GM21576 (cell line): Measurements from ENCODE around the gene MDC1.
"Not testable (repeated sequence)": the region's sequence is repeated elsewhere in the genome, so short reads cannot be mapped to it uniquely, and the experiment has no call there.

ENCODE experiments used
- ATAC-seq: cut with Tn5 transposase; IDR thresholded peaks from one replicate; pipeline ENCODE4 v1.9.1; 2021; ENCODE audit warnings: mild to moderate bottlenecking, moderate library complexity; ENCODE audit not compliant: unreplicated experiment

The MDC1 gene, protein sequence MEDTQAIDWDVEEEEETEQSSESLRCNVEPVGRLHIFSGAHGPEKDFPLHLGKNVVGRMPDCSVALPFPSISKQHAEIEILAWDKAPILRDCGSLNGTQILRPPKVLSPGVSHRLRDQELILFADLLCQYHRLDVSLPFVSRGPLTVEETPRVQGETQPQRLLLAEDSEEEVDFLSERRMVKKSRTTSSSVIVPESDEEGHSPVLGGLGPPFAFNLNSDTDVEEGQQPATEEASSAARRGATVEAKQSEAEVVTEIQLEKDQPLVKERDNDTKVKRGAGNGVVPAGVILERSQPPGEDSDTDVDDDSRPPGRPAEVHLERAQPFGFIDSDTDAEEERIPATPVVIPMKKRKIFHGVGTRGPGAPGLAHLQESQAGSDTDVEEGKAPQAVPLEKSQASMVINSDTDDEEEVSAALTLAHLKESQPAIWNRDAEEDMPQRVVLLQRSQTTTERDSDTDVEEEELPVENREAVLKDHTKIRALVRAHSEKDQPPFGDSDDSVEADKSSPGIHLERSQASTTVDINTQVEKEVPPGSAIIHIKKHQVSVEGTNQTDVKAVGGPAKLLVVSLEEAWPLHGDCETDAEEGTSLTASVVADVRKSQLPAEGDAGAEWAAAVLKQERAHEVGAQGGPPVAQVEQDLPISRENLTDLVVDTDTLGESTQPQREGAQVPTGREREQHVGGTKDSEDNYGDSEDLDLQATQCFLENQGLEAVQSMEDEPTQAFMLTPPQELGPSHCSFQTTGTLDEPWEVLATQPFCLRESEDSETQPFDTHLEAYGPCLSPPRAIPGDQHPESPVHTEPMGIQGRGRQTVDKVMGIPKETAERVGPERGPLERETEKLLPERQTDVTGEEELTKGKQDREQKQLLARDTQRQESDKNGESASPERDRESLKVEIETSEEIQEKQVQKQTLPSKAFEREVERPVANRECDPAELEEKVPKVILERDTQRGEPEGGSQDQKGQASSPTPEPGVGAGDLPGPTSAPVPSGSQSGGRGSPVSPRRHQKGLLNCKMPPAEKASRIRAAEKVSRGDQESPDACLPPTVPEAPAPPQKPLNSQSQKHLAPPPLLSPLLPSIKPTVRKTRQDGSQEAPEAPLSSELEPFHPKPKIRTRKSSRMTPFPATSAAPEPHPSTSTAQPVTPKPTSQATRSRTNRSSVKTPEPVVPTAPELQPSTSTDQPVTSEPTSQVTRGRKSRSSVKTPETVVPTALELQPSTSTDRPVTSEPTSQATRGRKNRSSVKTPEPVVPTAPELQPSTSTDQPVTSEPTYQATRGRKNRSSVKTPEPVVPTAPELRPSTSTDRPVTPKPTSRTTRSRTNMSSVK (N-terminal part only)

DNA sequence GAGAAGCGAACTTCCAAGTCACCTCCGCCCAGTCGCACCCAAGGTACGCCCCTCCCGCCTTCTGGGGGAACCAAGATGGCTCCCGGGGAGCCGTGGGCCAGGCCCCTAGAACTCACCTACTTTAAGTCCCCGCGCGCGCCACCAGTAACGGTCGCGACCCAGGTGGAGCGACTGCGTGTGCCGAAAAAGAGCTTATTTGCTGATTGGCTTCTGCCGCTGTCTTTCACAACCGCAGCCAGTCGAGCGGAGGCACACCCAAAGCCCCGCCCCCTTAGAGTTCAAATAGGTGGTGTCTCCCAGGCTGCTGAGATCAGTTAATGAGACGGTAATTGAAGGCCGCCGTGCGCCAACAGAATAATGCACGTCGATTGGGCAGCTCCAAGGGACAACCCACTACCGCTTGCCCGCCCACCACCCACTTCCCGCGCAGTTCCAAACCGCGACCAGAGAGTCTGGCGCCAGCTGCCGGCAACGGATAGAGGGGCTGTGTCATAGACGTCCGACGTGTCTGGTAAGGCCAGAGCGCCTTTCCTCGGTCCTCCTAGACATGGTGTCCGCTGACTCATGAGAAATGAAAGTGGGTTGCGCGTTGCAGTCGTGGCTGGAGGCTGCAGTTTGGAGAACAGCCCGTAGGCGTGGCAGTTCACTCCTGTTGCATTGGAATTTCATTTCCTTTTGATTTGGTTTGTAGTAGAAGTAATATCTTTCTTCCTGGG lies at the start of gene MDC1:
TSS of gene MDC1 (minus strand) at position 153 of the 716 bp plus-strand sequence. CDS start 2,106 bp downstream, outside the sequence.
- ATAC-seq = peak; percentile 63

DNA sequence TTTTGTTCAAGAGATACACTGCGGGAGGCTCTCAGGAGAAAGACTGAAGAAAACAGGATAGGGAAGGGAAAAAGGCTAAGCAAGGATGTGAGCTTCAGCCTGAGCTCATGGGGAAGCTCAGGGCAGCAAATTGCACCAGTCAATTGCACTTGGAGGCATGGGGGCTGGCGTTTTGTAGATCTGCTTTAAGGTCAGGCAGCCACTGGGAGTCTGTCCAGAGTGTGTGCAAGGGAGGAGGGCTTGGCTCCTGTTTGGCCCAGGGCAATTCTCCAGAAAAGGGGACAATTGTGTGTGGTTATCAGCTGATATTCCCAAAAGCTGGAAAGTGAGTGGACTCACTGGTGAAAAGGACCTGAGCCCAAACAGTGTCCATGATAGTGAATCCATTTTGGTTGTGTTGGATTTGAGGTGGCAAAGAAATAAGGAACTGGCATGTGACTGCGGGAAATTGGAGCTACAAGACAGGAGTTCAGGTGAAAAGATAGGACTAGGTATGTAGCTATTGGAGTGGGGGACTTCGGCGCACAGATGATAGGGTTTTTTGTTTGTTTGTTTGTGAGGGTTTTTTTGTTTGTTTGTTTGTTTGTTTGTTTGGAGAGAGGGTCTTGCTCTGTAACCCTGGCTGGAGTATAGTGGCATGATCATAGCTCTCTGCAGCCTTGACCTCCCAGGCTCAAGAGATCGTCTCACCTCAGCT lies 49.5 kb upstream of the MDC1 start:
- no peak for ATAC-seq

DNA sequence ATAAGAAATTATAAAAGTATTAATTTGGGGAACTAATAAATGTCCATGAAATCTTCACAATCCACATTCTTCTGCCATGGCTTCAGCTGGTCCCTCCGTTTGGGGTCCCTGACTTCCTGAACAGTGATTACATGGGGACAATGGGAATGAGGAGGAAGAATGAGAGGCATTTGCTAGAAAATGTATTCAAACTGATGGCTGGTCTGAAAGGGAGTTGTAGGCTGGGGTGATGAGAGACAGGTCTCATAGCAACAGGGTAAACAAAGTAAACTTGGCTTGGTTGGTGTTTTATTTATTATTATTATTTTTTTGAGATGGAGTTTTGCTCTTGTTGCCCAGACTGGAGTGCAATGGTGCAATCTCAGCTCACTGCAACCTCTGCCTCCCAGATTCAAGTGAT lies 48.4 kb upstream of the MDC1 start:
- not testable (repeated sequence) for ATAC-seq

DNA sequence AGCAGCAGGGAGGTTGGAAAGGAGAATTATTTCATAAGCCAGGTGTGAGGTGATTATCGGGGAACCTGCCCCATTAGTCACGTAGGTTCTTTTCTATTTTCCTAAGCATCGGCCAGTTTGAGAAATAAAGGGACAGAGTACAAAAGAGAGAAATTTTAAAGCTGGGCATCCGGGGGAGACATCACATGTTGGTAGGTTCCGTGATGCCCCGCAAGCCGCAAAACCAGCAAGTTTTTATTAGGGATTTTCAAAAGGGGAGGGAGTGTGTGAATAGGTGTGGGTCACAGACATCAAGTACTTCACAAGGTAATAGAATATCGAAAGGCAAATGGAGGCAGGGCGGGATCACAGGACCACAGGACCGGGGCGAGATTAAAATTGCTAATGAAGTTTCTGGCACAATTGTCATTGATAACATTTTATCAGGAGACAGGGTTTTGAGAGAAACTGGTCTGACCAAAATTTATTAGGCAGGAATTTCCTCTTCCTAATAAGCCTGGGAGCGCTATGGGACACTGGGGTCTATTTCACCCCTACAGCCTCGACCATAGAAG lies 47.5 kb upstream of the MDC1 start:
- ATAC-seq = not testable (repeated sequence)

DNA sequence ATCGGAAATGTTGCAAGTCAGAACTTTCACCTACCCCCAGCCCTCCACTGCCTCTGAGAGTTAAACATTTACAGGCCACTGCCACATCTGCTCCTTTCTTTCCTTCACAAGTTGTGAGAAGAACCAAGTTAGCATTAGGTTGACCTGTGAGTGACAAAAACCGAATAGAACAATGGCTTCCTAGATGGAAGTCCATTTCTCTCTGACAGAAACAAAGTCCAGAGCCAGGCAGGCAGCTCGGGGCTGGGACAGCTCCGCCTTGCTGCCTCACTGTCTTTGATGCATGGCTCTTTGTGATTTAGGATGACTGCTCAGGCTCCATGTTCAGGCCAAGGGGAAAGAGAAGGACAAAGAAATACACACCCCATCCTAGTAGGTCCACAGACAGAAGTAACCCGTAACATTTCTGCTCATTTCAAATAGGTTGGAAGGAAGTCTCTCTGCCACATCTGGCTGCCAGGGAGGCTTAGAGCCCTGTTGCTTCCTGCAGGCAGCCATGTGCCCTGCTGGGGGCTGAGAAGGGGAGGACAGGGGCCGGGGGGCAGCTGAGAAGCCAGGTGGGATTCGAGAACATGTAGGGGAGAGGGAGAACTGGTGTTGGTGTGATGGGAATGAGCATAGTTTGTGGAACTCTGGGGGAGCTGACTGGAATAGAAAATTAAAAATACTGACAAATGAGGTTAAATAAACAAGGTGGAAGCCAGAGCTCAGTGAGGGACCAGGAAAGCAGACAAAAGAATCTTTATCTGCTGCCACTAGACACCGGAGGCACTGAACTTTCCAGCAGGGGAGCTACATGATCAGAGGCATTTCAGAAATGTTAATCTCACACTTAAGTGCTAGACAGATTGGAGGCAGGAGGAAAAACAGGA lies 46.8 kb upstream of the MDC1 start:
- no peak for ATAC-seq

DNA sequence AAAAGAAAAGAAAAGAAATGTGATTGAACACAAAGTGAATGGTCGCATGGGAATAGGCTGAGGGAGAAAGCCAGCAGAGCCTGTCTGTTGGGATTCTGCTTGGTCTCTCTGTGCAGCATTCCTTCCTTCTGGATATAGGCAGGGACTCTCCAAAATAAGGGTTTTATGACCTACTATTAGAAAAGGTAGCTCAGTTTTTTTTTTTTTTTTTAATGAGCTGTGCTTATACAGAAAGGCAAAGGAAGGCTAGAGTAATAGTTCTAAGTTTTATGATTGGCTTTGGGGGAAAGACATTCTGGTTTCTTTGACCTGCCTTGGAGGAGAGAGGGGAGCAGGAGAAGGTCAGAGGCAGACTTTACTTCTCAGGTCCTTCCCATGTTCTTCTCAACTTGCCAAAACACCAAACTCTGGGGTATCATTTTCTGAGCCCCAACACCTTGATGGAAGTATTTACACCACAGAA lies 46.1 kb upstream of the MDC1 start:
- ATAC-seq = no peak

DNA sequence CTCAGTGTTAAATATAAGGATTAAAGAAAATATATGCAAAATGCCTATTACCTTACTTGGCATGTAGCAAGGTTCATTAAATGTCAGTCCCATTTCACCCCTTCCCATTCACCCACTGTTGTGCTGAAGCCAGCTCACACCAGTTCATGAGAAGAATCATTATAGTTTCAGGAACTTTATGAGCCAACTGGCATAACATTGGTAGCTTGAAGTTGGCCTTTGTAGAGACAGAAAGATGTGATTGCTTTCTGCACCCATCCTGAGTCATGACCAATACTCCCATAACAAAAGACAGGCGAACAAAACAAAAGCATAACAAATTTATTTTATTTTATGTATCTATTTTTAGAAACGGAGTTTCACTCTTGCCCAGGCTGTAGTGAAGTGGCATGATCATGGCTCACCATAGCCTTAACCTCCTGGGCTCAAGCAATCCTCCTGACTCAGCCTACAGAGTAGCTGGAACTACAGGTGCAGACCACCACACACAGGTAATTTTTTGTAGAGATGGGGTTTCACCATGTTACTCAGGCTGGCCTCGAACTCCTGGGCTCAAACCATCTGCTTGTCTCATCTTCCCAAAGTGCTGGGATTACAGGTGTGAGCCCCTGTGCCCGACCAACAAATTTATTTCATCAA lies 44.8 kb upstream of the MDC1 start:
- ATAC-seq = no peak

DNA sequence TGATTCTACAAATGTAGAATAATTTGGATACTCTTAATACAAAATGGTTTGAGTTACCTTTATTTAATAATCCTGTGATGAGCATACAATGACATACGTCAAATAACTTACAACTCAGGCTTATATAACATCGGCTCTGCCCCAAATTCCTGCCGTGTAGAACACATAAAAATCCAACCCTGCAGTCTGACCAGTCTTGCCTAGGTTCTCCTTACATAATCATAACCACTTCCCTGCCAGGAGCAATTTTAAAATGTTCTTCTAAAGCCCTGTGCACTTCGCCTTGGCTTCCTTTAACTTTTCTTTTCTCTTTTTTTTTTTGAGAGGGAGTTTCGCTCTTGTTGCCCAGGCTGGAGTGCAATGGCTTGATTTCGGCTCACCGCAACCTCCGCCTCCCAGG lies 43.5 kb upstream of the MDC1 start:
- ATAC-seq = no peak

DNA sequence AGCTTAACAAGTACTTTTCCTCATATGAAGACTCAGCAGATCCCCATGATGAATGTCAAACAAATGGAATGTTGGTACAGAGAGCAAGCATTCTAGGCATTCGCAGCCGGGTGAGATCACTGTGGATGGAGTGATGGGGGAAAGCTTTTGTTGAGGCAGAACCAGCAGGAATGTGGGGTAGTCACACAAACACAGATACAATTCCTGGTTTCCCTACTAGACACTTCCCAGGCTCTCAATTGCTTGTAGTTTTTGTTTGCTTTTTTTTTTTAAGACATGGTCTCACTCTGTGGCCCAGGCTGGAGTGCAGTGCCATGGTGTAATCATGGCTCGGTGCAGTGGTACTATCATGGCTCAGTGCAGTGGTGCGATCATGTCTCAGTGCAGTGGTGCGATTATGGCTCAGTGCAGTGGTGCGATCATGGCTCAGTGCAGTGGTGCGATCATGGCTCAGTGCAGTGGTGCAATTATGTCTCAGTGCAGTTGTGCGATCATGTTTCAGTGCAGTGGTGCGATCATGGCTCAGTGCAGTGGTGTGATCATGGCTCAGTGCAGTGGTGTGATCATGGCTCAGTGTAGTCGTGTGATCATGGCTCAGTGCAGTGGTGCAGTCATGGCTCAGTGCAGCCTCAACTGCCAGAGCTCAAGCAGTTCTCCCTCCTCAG lies 42.6 kb upstream of the MDC1 start:
- no peak for ATAC-seq

DNA sequence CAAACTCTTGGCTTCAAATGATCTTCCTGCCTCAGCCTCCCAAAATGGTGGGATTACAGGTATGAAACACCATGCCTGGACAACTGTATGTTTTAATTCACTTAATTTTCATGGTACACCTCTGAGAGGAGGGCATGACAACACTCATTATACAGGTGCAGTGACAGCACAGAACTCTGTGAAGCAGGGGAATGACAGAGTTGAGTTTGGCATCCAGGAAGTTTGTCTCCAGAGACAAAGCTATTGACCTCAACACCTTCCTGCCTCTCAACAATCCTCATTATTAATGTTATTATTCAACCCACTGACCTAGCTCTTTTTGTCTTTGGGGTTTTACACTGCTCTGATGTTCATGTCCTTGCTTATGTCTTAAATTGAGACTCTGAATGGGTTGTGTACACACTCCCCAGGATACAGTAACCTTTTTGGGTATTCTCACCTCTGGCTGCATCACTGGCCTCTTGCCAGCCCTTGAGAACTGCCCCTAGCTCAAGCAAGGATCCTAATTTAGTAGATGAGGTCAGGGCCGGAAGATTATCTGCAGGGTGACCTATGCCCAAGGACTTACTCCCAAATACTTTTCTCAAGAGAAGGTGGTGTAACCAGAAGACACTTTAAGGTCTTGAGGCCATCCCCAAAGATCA lies 40.3 kb upstream of the MDC1 start:
- no peak for ATAC-seq

DNA sequence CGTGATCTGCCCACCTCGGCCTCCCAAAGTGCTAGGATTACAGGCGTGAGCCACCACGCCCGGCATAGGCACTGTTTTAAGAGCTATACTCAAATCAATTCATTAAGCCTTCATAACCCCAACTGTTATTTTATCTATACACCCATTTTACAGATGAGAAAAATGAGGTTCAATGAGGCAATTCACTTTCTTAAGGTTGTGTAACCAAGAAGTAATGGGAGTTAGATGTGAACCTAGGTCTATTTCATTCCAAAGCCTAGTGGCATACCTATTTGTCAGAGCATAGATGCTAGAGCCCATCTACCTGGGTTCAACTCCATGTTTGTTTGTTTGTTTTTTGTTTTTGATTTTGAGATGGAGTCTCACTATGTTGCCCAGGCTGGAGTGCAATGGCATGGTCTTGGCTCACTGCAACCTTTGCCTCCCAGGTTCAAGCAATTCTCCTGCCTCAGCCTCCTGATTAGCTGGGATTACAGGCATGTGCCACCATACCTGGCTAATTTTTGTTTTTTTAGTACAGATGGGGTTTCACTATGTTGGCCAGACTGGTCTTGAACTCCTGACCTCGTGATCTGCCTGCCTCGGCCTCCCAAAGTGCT lies 39.4 kb upstream of the MDC1 start:
- not testable (repeated sequence) for ATAC-seq

DNA sequence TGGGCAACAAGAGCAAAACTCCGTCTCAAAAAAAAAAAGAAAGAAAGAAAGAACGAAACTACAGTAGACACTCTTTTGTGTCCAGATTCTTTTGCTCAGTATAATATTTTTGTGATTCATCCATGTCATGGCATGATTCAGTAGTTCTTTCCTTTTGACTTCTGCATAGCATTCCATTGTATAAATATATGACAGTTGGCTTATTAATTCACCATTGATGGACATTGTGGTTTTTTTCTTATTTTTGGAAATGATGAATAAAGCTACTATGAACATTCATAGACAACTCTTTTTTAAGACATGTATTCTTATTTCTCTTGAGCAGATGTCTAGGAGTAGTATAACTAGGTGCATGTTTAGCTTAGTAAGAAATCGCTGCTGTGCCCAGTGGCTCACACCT lies 37.5 kb upstream of the MDC1 start:
- no peak for ATAC-seq

DNA sequence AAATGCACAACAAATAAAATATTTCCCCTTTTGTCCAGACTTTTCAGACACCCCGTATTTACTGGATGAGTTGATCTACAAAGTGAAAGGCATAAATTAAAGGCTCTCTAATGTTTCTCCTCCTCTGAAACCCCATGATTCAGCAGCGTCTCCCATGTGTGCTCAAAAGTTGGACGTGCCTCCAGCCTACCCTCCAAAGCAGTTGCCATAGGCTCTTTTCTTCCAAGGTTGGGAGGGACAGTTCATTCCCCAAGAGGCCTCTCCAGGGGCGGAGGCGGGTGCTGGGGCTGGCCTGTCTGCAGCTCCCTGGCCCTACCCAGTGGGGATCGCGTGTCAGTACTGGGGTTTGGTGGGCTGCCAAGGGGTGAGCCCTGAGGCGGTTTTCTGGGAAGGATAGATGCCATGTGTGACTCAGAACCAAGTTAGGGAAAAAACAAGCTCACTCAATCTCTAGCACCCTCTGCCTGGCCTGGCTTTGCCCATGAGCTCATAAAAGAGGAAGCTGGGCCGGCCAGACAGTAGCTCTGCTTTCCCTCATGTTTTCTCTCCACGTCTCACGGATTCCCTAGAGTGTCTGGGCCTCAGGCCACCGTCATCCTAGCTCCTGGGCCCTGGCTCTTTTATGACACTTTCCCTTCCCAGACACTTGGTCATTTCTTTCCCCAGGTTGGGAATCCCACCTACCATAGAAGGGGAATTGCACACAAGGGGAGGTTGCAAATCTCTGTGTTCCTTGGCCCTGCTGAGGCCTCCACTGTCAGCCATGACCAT lies 35.3 kb upstream of the MDC1 start:
- ATAC-seq = no peak

DNA sequence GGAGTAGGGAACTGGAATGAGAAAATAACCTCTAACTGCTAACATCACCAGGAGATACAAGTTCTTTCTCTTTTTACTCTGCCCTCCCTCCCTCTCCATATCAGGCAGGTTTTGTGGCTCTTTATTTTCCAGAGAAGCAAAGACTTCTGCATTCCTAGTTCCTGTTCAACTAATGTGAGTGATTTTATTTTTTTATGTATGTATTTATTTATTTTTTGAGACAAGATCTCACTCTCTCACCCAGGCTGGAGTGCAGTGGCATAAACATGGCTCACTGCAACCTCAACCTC lies 33.2 kb upstream of the MDC1 start:
- no peak for ATAC-seq

DNA sequence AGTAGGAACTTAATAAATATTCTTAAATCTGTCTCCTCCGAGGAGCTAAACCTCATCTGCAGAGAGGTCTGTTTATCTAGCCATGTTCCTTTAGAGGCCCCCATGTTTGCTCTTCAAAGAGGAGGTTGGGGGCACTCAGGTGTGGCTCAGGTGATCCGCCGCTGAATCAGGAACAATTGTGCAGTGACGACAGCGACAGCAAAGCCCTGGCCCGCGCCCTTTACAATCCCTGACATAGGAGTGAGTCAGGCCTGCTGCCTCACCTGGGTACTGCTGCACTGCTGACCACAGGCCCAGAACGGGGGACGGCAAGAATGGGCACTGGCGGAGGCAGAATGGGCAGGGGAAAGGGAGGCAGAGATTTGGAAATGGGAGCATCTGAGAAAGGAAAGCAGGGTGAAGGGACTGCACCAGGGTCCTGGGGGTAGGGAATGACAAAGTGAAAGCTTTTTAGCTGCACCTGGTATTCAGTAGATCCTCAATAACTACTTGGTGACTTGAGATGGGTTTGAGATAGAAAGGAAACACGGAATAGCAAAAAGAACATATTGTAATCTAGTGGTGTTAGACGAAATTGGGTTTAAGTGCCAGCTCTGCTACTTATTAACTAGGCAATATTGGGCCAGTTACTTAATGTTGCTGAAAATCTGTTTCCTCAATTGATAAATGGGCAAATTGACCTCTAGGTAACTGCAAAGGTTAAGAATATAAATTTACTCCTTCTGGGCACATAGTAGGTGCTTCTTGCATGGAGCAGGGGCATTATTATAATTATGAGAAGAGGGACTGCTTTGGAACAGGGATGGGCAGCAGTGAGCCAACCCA lies 32.7 kb upstream of the MDC1 start:
- ATAC-seq = no peak
